Nephron (organoid): ENCODE data around the gene DNAI7.
A peak's percentile ranks its signal among the peaks of the same experiment; 100 is the strongest.

Experiments
- H3K27ac Mint-ChIP-seq, 3 experiments: 2 replicates each; pipeline ENCODE4 v1.8.0; 2020; ENCODE audit warnings: mixed read lengths in 3 of 3, mild to moderate bottlenecking in 2 of 3, moderate library complexity in 1 of 3
- H3K27me3 Mint-ChIP-seq: 2 replicates; pipeline ENCODE4 v1.8.0; 2021; ENCODE audit warnings: low read depth, mild to moderate bottlenecking, moderate library complexity, mixed read lengths
- H3K36me3 Mint-ChIP-seq: 2 replicates; pipeline ENCODE4 v1.8.0; 2020; ENCODE audit warnings: low read depth, mixed read lengths
- H3K4me1 Mint-ChIP-seq: 2 replicates; pipeline ENCODE4 v1.8.0; 2020; ENCODE audit warnings: mixed read lengths
- H3K4me3 Mint-ChIP-seq, 3 experiments: 2 replicates each; pipeline ENCODE4 v1.8.0; 2020; ENCODE audit warnings: mild to moderate bottlenecking in 3 of 3, mixed read lengths in 3 of 3, moderate library complexity in 2 of 3
- H3K9me3 Mint-ChIP-seq: 2 replicates; pipeline ENCODE4 v1.8.0; 2020; ENCODE audit warnings: mixed read lengths
- CTCF ChIP-seq, 3 experiments: fragments of 200-600 bp; sonication (generic); IDR thresholded peaks; one replicate each; pipeline ENCODE4 v1.5.0; 2021; ENCODE audit warnings: antibody characterized with exemption in 3 of 3; ENCODE audit not compliant: unreplicated experiment in 3 of 3

The DNAI7 gene

GRCh38 chr12:25195056-25195971 lies at the start of gene DNAI7, which contains the start of gene ETFRF1:
DNAI7 (minus strand) TSS chr12:25195160; CDS start chr12:25195078, 82 bp downstream.
ETFRF1 (plus strand) TSS chr12:25195237; CDS start chr12:25203957, 8,720 bp downstream.
- no peaks in the 10 kb centered on the region for H3K27me3 Mint-ChIP-seq
- TF ChIP-seq CTCF (IDR thresholded peaks at IDR 0.05; ENCODE audit: unreplicated experiment in 3 of 3) = no peak
- no peaks in the 10 kb centered on the region for H3K9me3 Mint-ChIP-seq
- H3K4me1 Mint-ChIP-seq = peaks cover 20% of the 10 kb centered on the region
- H3K4me3 Mint-ChIP-seq = peak within 1 kb of the TSS; percentile 96 to 98 (median 97)
- no peaks in the 10 kb centered on the region for H3K36me3 Mint-ChIP-seq
- H3K27ac Mint-ChIP-seq = peak within 1 kb of the TSS; percentile 97 to 99 (median 99)

GRCh38 chr12:25243680-25243990 lies 48.7 kb upstream of the DNAI7 start:
- H3K27ac Mint-ChIP-seq = no peak overlapping the region
- peaks cover 16% of the 10 kb centered on the region for H3K4me1 Mint-ChIP-seq
- H3K9me3 Mint-ChIP-seq = no peaks in the 10 kb centered on the region
- peaks cover 34% of the 10 kb centered on the region for H3K36me3 Mint-ChIP-seq
- H3K27me3 Mint-ChIP-seq = no peaks in the 10 kb centered on the region
- H3K4me3 Mint-ChIP-seq = no peak overlapping the region
- no peak for TF ChIP-seq CTCF (IDR thresholded peaks at IDR 0.05; ENCODE audit: unreplicated experiment in 3 of 3)

- Mint-ChIP-seq H3K27me3 (no peaks in the 10 kb centered on the region), H3K36me3 (peaks cover 34% of the 10 kb centered on the region), H3K9me3 (no peaks in the 10 kb centered on the region), H3K4me3 (no peak overlapping the region), H3K4me1 (peaks cover 11% of the 10 kb centered on the region), H3K27ac (no peak overlapping the region)
- no peak for TF ChIP-seq CTCF (IDR thresholded peaks at IDR 0.05; ENCODE audit: unreplicated experiment in 3 of 3)
Observed at GRCh38 chr12:25242981-25243679, 48.2 kb upstream of the DNAI7 start.

GRCh38 chr12:25241167-25242020 lies 46.4 kb upstream of the DNAI7 start:
- H3K27me3 Mint-ChIP-seq = no peaks in the 10 kb centered on the region

GRCh38 chr12:25236626-25237025 lies 41.7 kb upstream of the DNAI7 start:
- Mint-ChIP-seq H3K36me3 (peaks cover 46% of the 10 kb centered on the region), H3K4me1 (no peaks in the 10 kb centered on the region), H3K9me3 (no peaks in the 10 kb centered on the region), H3K4me3 (no peak overlapping the region), H3K27me3 (no peaks in the 10 kb centered on the region), H3K27ac (no peak overlapping the region)
- TF ChIP-seq CTCF (IDR thresholded peaks at IDR 0.05; ENCODE audit: unreplicated experiment in 3 of 3) = no peak

More at GRCh38 chr12:25241167-25242020, 46.4 kb upstream of the DNAI7 start:
- TF ChIP-seq CTCF (IDR thresholded peaks at IDR 0.05; ENCODE audit: unreplicated experiment in 3 of 3) = peak; percentile 66 to 71 (median 70)
- no peak overlapping the region for H3K27ac Mint-ChIP-seq
- no peaks in the 10 kb centered on the region for H3K9me3 Mint-ChIP-seq
- H3K4me3 Mint-ChIP-seq = no peak overlapping the region
- H3K4me1 Mint-ChIP-seq = peaks cover 5% of the 10 kb centered on the region
- peaks cover 44% of the 10 kb centered on the region for H3K36me3 Mint-ChIP-seq
